HepG2 (cell line): ENCODE results near the gene DLST. TPM values are rescaled to one million over a fixed set of nuclear protein-coding genes. Genes with fewer than 3 reads are reported as not detected.
A peak's percentile ranks its signal among the peaks of the same experiment; 100 is the strongest.

ENCODE experiments used
- CENPBD1 ChIP-seq: sonication (generic); formaldehyde crosslinking; IDR thresholded peaks from 2 replicates; pipeline ENCODE4 v1.8.0; 2022; ENCODE audit warnings: missing genetic modification reagents, low read depth, mild to moderate bottlenecking, borderline replicate concordance
- CHCHD3 ChIP-seq: sonication (generic); formaldehyde crosslinking; IDR thresholded peaks from 2 replicates; pipeline ENCODE4 v1.8.0; 2022; ENCODE audit warnings: mild to moderate bottlenecking, missing genetic modification reagents, moderate library complexity
- ELF3 ChIP-seq: IDR thresholded peaks from 2 replicates; pipeline ENCODE4 v1.6.1; 2016; ENCODE audit warnings: missing genetic modification reagents, missing compliant biosample characterization
- GZF1 ChIP-seq: sonication (generic); formaldehyde crosslinking; IDR thresholded peaks from 2 replicates; pipeline ENCODE4 v1.5.1; 2020; ENCODE audit warnings: mild to moderate bottlenecking, missing genetic modification reagents
- KDM2A ChIP-seq: sonication (generic); formaldehyde crosslinking; IDR thresholded peaks from 2 replicates; pipeline ENCODE4 v1.4.0; 2020; ENCODE audit warnings: low read depth, missing genetic modification reagents, borderline replicate concordance
- MLX ChIP-seq: IDR thresholded peaks from 2 replicates; pipeline ENCODE4 v1.6.1; 2016
- MXD3 ChIP-seq: IDR thresholded peaks from 2 replicates; pipeline ENCODE4 v1.6.1; 2016; ENCODE audit warnings: mild to moderate bottlenecking, missing biosample characterization, missing genetic modification reagents
- NKX3-1 ChIP-seq: sonication (generic); formaldehyde crosslinking; IDR thresholded peaks from 2 replicates; pipeline ENCODE4 v1.5.0; 2020; ENCODE audit warnings: missing genetic modification reagents
- NONO ChIP-seq, 2 experiments: fragments of 450-650 bp in 1 of 2; sonication (generic) in 1 of 2; formaldehyde crosslinking in 1 of 2; IDR thresholded peaks in 1 of 2; conservative IDR thresholded peaks in 1 of 2; 2 replicates each; pipeline versions ENCODE4 v1.6.1 to v1.8.0; 2017 to 2022; ENCODE audit warnings: mild to moderate bottlenecking in 1 of 2, missing genetic modification reagents in 1 of 2, moderate library complexity in 1 of 2
- NR2C2 ChIP-seq: sonication (generic); formaldehyde crosslinking; IDR thresholded peaks from 2 replicates; pipeline ENCODE4 v1.4.0; 2020; ENCODE audit warnings: missing genetic modification reagents, mild to moderate bottlenecking, moderate library complexity, borderline replicate concordance
- PBX2 ChIP-seq: IDR thresholded peaks from 2 replicates; pipeline ENCODE4 v1.6.1; 2016; ENCODE audit warnings: control low read depth
- PITX1 ChIP-seq: sonication (generic); formaldehyde crosslinking; IDR thresholded peaks from 2 replicates; pipeline ENCODE4 v1.5.1; 2020; ENCODE audit warnings: mild to moderate bottlenecking, missing genetic modification reagents
- RXRA ChIP-seq: sonication (generic); formaldehyde crosslinking; IDR thresholded peaks from 2 replicates; pipeline ENCODE4 v1.5.1; 2020; ENCODE audit warnings: missing genetic modification reagents
- TFAP4 ChIP-seq: sonication (generic); IDR thresholded peaks from 2 replicates; pipeline ENCODE4 v1.6.1; 2016; ENCODE audit warnings: low read depth, borderline replicate concordance
- TRAFD1 ChIP-seq: sonication (generic); formaldehyde crosslinking; IDR thresholded peaks from 2 replicates; pipeline ENCODE4 v1.5.1; 2020; ENCODE audit warnings: missing genetic modification reagents, mild to moderate bottlenecking, borderline replicate concordance
- ZGPAT ChIP-seq: IDR thresholded peaks from 2 replicates; pipeline ENCODE4 v1.6.1; 2016; ENCODE audit warnings: mild to moderate bottlenecking
- ZNF280B ChIP-seq: sonication (generic); formaldehyde crosslinking; IDR thresholded peaks from 2 replicates; pipeline ENCODE4 v1.5.0; 2020; ENCODE audit warnings: missing genetic modification reagents, mild to moderate bottlenecking, borderline replicate concordance
- ZNF563 ChIP-seq: sonication (generic); formaldehyde crosslinking; IDR thresholded peaks from 2 replicates; pipeline ENCODE4 v1.8.0; 2022; ENCODE audit warnings: mild to moderate bottlenecking, moderate library complexity, missing genetic modification reagents
- polyA plus RNA-seq, 8 experiments: library from polyadenylated mRNA; depleted of rRNA in 3 of 8; stranded (reverse) in 7 of 8; unstranded in 1 of 8; fragments of >200 nt; fragmentation: Illumina TruSeq in 4 of 8; extraction: Trizol in 4 of 8; gene quantifications; 2 replicates each; pipeline versions ENCODE4 v1.2.1 to v1.2.3, GENCODE V29; 2011 to 2016; ENCODE audit warnings: low read depth in 4 of 8, missing spikeins in 1 of 8, mixed read lengths in 1 of 8; ENCODE audit not compliant: insufficient read depth in 1 of 8
- total RNA-seq, 5 experiments: library from RNA; depleted of rRNA; stranded (reverse); fragments of >200 nt; fragmentation: Illumina TruSeq; extraction: Trizol; gene quantifications; 2 replicates each; pipeline ENCODE4 v1.2.3, GENCODE V29; 2016; ENCODE audit warnings: low read depth in 1 of 5

Gene DLST
- total and polyA plus RNA-seq, 2 of the 13 experiments (the other 11 are each of a cell fraction or from before 2014, with no cell fraction given) = 56.5 to 94.3 TPM

- no peak for TF ChIP-seq TRAFD1
- 0 out of 2 replicates have a peak, but pooled peaks have one; percentile 75 for TF ChIP-seq CHCHD3 (CRISPR knock-in tag)
- TF ChIP-seq TFAP4 = peak; percentile 93; the same call in 1 of the 2 replicates
- TF ChIP-seq NR2C2 (CRISPR knock-in tag) = peak; percentile 1; the same call in 1 of the 2 replicates
- no peak for TF ChIP-seq PITX1 (CRISPR knock-in tag)
- 0 out of 2 replicates have a peak, but pooled peaks have one; percentile 24 for TF ChIP-seq MLX
- peak; percentile 32; the same call in 1 of the 2 replicates for TF ChIP-seq ZGPAT
- TF ChIP-seq KDM2A (CRISPR knock-in tag) = peak; percentile 47; the same call in 1 of the 2 replicates
- 0 out of 2 replicates have a peak, but pooled peaks have one; percentile 26 for TF ChIP-seq GZF1
- TF ChIP-seq ZNF563 (CRISPR knock-in tag) = 0 out of 2 replicates have a peak, but pooled peaks have one; percentile 26
- peak; percentile 14; the same call in 1 of the 2 replicates for TF ChIP-seq CENPBD1 (CRISPR knock-in tag)
- no peak; the same call in none of the 2 replicates for TF ChIP-seq MXD3 (CRISPR knock-in tag)
- TF ChIP-seq PBX2 (CRISPR knock-in tag) = no peak
- peak; percentile 13; the same call in 1 of the 2 replicates for TF ChIP-seq ELF3 (CRISPR knock-in tag)
- peak; percentile 15; the same call in 1 of the 2 replicates for TF ChIP-seq ZNF280B
- TF ChIP-seq NONO (IDR thresholded peaks at IDR 0.05) = no peak
- peak; percentile 58; the same call in 1 of the 2 replicates for TF ChIP-seq NONO (CRISPR knock-in tag; conservative IDR thresholded peaks at IDR 0.05)
- TF ChIP-seq NKX3-1 (CRISPR knock-in tag) = no peak
- no peak for TF ChIP-seq RXRA (CRISPR knock-in tag)
These were observed 69.9 kb downstream of the DLST start (continued) for GRCh38 chr14:74951443-74952179.
